Measurements from ENCODE around the gene INSYN2B.
A peak's percentile ranks its signal among the peaks of the same experiment; 100 is the strongest.
"Not testable (repeated sequence)": the region's sequence is repeated elsewhere in the genome, so short reads cannot be mapped to it uniquely, and the experiment has no call there.

Gene INSYN2B

DNA sequence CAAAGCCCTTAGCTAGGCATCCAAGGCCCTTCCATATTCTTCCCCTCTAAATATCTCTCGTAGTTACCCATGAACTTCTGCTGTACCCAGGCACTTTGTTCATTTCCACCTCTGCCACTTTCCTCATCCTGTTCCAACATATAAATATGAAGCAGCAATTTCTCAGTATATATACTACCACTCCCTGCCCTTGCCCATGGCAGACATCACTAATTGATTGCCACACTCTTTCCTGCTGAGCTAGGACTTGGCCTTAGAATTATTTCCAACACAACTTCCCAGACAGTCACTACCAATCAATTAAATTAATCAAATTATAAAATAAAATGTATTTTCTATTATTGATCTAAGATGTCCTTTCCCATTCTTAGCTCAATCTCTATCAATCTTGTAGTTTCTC, 8.5 kb downstream of the INSYN2B start:
- DNase-seq (ENCODE audit: low read depth), result no peak

- DNase-seq (ENCODE audit: low read depth), result peak; percentile 49
These were observed 9.2 kb downstream of the INSYN2B start for GRCh38 chr5:169970911-169971765.

DNA sequence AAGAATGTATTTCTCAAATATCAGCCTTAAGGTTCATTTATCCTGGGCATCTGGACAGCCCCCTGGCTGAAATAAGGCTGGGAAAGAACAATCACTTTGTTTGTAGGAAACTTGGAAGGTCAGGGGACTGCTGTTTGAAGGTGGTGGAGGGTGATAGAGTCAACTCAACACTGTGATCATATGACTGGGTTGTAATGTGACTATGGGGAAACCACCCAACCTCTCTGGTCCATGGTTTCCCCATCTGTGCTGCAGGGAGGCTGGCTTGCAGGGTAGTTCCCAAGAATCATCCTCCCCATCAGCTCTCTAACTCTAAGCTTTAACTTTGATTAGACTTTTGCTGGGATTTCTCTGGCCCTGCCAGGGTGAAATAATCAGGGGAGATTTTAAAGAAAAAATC, 10.0 kb downstream of the INSYN2B start:
- no peak for DNase-seq (ENCODE audit: low read depth)

DNA sequence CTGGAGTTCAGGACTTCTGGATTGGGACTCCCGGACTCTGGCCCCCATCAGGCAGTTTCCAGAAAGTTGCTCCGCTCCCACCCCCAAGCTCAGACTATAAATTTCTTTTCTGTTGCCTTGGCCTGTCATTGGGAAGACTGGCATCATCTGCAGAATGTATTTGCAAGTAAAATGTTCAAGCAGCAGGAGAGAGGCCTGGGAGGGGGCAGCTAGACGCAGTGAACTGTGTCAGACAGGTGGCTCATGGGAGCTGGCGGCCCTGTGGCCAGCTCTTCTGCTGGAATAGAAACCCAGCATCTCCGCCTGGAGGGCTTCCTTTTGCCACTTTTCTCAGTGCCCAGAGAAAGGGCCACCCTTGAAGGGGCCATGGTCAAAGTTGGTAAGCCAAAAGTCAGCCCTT, 16.0 kb downstream of the INSYN2B start:
- no peak for DNase-seq (ENCODE audit: low read depth)

GRCh38 chr5:169960659-169961058, 19.6 kb downstream of the INSYN2B start:
- DNase-seq (ENCODE audit: low read depth), result no peak

DNA sequence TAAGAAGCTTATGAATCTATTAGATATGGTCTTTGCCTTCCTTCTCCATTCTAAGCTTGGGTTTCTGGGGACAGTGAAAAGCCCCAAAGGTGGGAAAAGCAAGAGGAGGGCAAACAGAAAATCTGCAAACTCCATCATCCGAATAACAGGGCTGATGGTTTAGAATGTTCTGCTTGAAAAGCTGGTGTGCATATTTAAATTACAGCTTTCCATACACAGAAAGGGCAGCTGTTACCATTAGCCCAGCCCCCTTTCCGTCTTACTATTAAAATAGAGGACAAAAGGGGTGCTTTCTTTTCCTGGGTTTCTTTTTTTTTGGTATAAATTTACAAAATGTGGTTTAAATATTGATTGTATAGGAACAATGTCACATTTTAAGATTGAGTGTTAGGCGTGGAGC, 22.0 kb downstream of the INSYN2B start:
- no peak for DNase-seq (ENCODE audit: low read depth)

- no peak for DNase-seq (ENCODE audit: low read depth)
These were observed 23.5 kb downstream of the INSYN2B start for GRCh38 chr5:169956756-169957155.

DNA sequence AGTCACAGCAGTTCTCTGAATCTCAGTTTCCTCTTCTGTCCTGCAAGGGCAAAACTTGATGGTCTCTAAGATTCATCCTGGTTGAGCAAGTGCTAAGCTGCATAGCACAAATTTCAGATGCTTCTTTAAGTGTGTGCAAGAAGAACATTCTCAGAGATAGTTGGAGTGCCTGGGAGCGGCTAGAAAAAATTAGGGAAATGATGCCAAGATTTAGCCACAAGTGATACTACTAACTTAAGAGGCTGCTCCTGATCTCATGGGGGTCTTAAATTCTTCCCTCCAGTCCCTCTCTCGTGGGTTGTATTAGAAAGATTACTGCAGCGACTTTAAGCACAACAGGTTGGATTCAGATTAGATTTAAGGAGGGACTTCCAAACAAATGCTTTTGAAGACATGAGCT, 24.2 kb downstream of the INSYN2B start:
- DNase-seq (ENCODE audit: low read depth), result no peak

DNA sequence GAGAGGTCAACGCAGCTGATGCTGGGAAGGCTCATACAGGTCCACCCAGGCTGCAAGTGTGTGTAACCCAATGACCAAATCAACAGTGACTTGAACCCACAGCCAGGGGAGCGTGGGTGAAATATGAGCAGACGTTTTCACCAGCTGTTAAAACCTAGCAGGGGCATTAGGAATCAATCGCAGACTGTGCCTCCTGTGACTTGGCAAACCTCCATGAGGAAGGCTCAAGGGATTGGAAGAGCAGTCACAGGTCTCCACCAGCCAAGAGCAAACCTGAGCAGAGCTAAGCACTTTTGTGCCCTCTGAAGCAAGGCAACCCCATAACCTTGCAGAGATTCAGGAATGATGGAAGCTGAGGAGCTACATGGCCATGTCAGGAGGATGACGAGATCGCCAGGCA, 25.5 kb downstream of the INSYN2B start:
- no peak for DNase-seq (ENCODE audit: low read depth)

DNA sequence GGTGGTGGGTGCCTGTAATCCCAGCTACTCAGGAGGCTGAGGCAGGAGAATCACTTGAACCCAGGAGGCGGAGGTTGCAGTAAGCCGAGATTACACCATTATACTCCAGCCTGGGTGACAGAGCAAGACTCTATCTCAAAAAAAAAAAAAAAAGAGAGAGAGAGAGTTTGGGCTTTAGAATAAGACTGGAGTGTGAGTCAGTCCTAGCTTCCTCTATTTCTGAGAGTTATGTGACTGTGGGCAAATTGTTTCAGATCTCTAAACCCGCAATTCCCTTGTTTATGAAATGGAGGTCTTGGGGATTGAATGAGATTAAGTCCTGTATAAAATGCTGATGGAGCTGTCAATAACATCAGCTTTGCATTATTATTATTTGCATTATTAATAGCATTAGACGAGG, 27.1 kb downstream of the INSYN2B start:
- DNase-seq (ENCODE audit: low read depth), result not testable (repeated sequence)

- no peak for DNase-seq (ENCODE audit: low read depth)
These were observed 30.0 kb downstream of the INSYN2B start for GRCh38 chr5:169950333-169950732.

DNA sequence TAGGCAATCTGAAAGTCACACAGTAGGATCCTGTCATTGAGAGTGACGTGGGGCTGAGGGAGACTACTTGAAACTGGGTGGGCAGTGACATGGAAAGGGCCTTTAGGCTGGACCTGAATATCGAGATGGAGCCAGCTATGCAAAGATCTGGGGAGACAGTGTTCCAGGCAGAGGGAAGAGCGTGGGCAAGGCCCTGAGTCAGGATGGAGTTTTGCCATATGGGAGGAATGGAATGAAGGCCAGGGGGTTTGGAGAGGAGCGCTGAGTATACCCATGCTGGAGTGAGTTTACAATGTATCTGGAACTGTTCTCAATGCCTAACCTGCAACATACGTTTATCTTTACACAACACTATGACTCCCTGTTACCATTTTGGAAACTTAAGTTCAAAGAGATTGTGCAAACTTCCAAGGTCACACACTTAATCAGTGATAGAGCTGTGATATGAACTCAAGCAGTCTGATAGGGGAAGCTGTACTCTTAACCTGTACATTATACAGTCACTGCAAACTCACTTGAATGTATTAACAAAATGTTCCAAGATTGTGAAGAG, 33.5 kb downstream of the INSYN2B start:
- DNase-seq (ENCODE audit: low read depth), result no peak

DNA sequence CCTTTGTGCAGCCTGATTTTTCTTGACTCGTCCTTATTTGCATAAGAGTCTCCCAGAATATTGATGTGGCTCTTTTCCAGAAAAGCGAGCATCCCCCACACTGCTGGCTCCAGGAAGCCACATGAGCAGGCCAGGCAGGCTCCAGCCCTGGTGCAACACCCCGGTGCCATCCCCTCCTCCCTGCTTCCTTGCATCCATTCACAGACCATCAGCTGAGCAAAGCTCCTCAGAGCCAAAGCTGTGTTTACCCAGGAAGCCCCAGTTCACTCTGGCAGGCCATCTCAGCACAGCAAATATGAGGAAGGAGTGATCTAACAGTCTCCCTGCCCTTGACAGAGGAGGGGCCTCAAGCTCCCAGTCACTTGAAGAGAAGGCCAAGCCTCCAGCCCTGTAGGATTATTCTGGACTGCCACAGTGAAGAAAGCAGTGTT, 34.4 kb downstream of the INSYN2B start:
- DNase-seq (ENCODE audit: low read depth), result peak; percentile 72

GRCh38 chr5:169944922-169945680, 35.2 kb downstream of the INSYN2B start:
- DNase-seq (ENCODE audit: low read depth), result no peak

DNA sequence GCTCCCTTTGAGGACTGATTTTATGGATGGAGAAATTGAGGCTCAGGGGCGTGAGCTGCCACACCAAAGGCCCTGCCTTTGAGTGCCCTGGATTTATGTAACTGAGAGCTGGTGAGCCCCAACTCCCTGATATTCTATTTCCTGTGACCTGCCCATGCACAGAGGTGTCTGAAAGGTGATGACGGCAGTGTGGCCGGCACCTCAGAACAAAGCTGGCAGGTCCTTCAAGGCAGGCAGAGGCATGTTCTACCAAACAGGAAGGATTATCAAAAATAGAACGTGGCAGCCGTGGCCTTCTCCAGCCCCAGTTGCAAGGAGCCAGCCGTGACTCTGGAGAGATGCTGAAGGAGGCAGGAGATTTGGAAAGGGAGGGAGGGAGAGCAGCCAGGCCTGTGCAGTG, 36.2 kb downstream of the INSYN2B start:
- DNase-seq (ENCODE audit: low read depth), result no peak

DNA sequence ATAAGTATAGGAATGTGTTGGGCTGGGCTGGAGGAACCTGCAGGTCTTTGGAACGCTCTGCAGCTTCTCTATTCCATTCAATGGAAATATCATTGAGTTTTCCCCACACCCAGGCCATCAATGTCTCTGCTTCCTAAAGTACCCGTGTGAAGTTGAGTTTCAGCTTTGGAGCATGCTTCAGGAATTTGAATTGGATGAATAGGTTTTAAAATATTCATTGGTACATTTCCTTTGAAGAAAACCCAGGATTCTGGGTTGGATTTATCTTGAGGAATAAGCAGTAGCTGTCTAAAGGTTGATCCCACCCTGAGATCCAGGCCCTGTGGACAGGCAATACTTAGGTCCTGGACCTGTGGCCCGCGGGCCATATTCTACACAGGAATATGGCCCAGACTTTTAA, 37.3 kb downstream of the INSYN2B start:
- no peak for DNase-seq (ENCODE audit: low read depth)

- DNase-seq (ENCODE audit: low read depth), result no peak
These were observed 38.1 kb downstream of the INSYN2B start for GRCh38 chr5:169942181-169942580.

DNA sequence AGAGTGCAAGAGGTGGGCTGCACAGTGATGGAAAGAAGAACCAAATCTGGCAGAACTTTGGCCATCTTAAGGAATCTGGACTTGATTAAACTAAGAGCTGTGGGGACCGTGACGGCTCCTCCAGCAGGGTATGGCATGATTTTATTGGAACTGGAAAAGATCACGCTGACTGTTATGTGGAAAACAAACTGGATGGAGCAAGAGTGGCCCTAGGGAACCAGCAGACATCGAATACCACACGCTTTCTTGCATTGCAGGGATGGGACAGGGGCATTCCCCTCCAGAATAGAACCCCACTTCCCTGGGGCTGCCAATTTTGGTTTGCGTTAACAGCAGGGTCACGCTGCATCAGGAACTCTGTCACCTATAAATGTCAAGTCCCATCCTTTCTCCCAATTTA, 38.8 kb downstream of the INSYN2B start:
- DNase-seq (ENCODE audit: low read depth), result no peak

- DNase-seq (ENCODE audit: low read depth), result no peak
These were observed 40.6 kb downstream of the INSYN2B start for GRCh38 chr5:169939731-169940130.

DNA sequence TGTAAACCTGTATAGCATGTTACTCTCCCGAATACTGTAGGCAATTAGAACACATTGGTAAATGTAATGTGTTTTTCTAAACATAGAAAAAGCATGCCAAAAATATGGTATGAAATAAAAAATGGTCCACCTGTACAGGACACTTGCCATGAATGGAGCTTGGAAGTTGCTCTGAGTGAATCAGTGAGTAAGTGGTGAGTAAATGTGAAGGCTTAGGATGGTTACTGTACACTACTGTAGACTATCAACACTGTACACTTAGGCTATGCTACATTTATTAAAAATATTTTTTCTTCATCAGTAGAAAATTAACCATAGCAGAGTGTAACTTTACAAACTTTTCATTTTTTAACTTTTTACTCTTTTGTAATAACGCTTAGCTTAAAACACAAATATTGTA, 41.9 kb downstream of the INSYN2B start:
- DNase-seq (ENCODE audit: low read depth), result no peak

DNA sequence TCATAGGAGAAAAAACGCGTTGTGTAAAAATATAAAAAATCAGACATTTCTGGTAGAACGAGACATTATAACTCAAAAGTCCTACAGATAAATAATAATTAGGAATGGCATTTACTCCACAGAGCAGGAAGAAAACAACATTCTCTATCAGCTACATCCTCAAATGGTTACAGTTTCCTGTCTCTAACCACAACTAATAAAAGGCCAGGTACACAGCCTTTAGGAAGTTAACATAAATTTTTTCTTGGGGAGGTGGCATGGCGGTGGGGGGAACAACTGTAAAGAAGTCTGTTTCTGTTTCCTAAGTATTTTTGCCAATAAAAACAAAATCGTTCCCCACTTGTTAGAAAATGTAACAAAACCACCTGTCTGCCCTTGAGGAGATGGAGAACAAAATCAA, 44.5 kb downstream of the INSYN2B start:
- DNase-seq (ENCODE audit: low read depth), result no peak

DNA sequence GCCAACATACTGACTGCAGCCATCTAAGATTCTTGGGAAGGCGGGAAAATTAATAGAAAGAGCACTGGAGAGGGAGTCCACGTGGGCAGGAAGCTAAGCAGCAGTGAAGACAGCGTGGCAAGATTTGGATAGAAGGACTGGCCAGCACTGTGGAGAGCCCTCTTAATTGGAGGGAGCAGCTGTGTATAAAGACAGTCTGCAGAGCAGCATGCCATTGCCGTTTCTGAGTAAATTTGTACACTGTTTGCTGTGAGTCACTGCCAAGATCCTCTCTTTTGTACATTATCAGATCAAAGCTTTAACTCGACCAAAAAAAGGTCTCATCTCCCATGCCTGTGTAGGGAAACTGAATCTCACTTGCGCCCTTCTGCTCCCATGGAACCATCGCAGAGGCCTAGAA, 45.3 kb downstream of the INSYN2B start:
- DNase-seq (ENCODE audit: low read depth), result no peak

GRCh38 chr5:169933616-169934015, 46.7 kb downstream of the INSYN2B start:
- DNase-seq (ENCODE audit: low read depth), result no peak

All from non-pigmented ciliary epithelial cell (primary cell).